K562 (cell line): ENCODE measurements around the gene ZNF473. TPM values are rescaled to one million over a fixed set of nuclear protein-coding genes. Genes with fewer than 3 reads are reported as not detected.
A peak's percentile ranks its signal among the peaks of the same experiment; 100 is the strongest.

Experiments
- ATAC-seq: fragments of 200-7000 bp; cut with Tn5 transposase; 3 replicates; pipeline ENCODE4 v1.9.1; 2020; ENCODE audit warnings: moderate library complexity
- BruUV-seq: library from RNA; stranded (reverse); fragments of 400-500 nt; replicated peaks from 2 replicates; lab custom pipeline; 2021; lab: Mats Ljungman, UMichigan
- CTCF ChIA-PET: fragments of 300-600 bp; formaldehyde crosslinking; extraction: SDS; loops from one replicate; lab custom pipeline; 2021; ENCODE audit warnings: low intra/inter-chr PET ratio; lab: Yijun Ruan, JAX
- POLR2A ChIA-PET: fragments of 300-600, 350-650 bp; sonication (Branson Sonifier 250); formaldehyde crosslinking; extraction: SDS; loops from one replicate; lab custom pipeline; 2021; ENCODE audit warnings: antibody characterized with exemption, inconsistent platforms; lab: Yijun Ruan, JAX
- DNase-seq, 4 experiments: peaks; one replicate each; pipeline versions ENCODE4 v3.0.0 to v3.0.0-alpha.2; 2011 to 2018; ENCODE audit warnings: low spot score in 3 of 4, mixed read lengths in 3 of 4; ENCODE audit errors: extremely low read depth in 1 of 4
- FAIRE-seq: peaks from 2 replicates; lab custom pipeline; 2011; peaks lifted over from hg19 to GRCh38; lab: Jason Lieb, UNC
- H2AFZ ChIP-seq: 2 replicates; pipeline ENCODE4 v1.6.0; 2011; ENCODE audit warnings: low read depth, low read length, control low read depth, inconsistent platforms
- H3K27ac ChIP-seq: fragments of 200-600 bp; 3 replicates; pipeline ENCODE4 v1.8.0; 2011; ENCODE audit warnings: low read depth, mild to moderate bottlenecking, control low read depth, inconsistent platforms, low read length, moderate library complexity, mixed read lengths; ENCODE audit errors: extremely low read depth
- H3K27me3 ChIP-seq, 2 experiments: fragments of 300-600 bp in 1 of 2; 2 replicates in 1 of 2; 3 replicates in 1 of 2; pipeline versions ENCODE4 v1.6.0 to v1.8.0; 2011; ENCODE audit warnings: inconsistent platforms in 2 of 2, low read length in 2 of 2, mild to moderate bottlenecking in 1 of 2, mixed read lengths in 1 of 2, moderate library complexity in 1 of 2; ENCODE audit not compliant: control insufficient read depth in 2 of 2, insufficient read depth in 2 of 2
- H3K36me3 ChIP-seq: fragments of 300-600 bp; 3 replicates; pipeline ENCODE4 v1.8.0; 2011; ENCODE audit warnings: mild to moderate bottlenecking, low read length, inconsistent platforms; ENCODE audit not compliant: control insufficient read depth, insufficient read depth
- H3K4me1 ChIP-seq, 2 experiments: fragments of 200-600 bp in 1 of 2; replicated peaks in 1 of 2; 2 replicates in 1 of 2; 3 replicates in 1 of 2; pipeline versions ENCODE4 v1.5.1 to v1.8.0; 2011; ENCODE audit warnings: inconsistent platforms in 2 of 2, low read length in 2 of 2, mild to moderate bottlenecking in 1 of 2, mixed read lengths in 1 of 2, moderate library complexity in 1 of 2; ENCODE audit not compliant: control insufficient read depth in 2 of 2, insufficient read depth in 2 of 2
- H3K4me2 ChIP-seq: 2 replicates; pipeline ENCODE4 v1.6.1; 2011; ENCODE audit warnings: low read length, control low read depth, inconsistent platforms, mixed read lengths; ENCODE audit not compliant: insufficient read depth
- H3K4me3 ChIP-seq: fragments of 200-600 bp; sonication (generic), shearing (Covaris generic); 2 replicates; pipeline ENCODE4 v1.5.1; 2016; ENCODE audit warnings: control low read depth, inconsistent platforms
- H3K79me2 ChIP-seq: fragments of 200-600 bp; 3 replicates; pipeline ENCODE4 v1.8.0; 2011; ENCODE audit warnings: low read length, inconsistent platforms; ENCODE audit not compliant: control insufficient read depth, insufficient read depth
- H3K9ac ChIP-seq, 2 experiments: 2 replicates each; pipeline versions ENCODE4 v1.6.0 to v1.6.1; 2011; ENCODE audit warnings: low read depth in 2 of 2, low read length in 2 of 2, control low read depth in 1 of 2, inconsistent platforms in 1 of 2, mild to moderate bottlenecking in 1 of 2, mixed read lengths in 1 of 2; ENCODE audit not compliant: insufficient read depth in 1 of 2
- H3K9me1 ChIP-seq: one replicate; pipeline ENCODE4 v1.6.0; 2011; ENCODE audit warnings: inconsistent platforms, mild to moderate bottlenecking, low read length, moderate library complexity; ENCODE audit not compliant: control insufficient read depth, insufficient read depth
- H3K9me3 ChIP-seq: replicated peaks from 2 replicates; pipeline ENCODE4 v1.5.1; 2011; ENCODE audit warnings: low read depth, low read length, inconsistent platforms; ENCODE audit not compliant: control insufficient read depth, insufficient read depth
- H4K20me1 ChIP-seq: replicated peaks from 2 replicates; pipeline ENCODE4 v1.6.1; 2011; ENCODE audit warnings: low read length, inconsistent platforms, mixed read lengths; ENCODE audit not compliant: control insufficient read depth, insufficient read depth
- BDP1 ChIP-seq: IDR thresholded peaks from 3 replicates; pipeline ENCODE4 v1.6.1; 2011; ENCODE audit not compliant: insufficient read length, insufficient read depth
- CBFB ChIP-seq: sonication (generic); formaldehyde crosslinking; IDR thresholded peaks from 2 replicates; pipeline ENCODE4 v1.4.0; 2020; ENCODE audit warnings: mild to moderate bottlenecking, missing genetic modification reagents
- DIDO1 ChIP-seq: fragments of 450-650 bp; IDR thresholded peaks from 2 replicates; pipeline ENCODE4 v1.6.1; 2016; ENCODE audit warnings: low read depth, missing biosample characterization, missing genetic modification characterization
- FOXJ3 ChIP-seq: sonication (generic); formaldehyde crosslinking; IDR thresholded peaks from 2 replicates; pipeline ENCODE4 v1.4.0; 2020; ENCODE audit warnings: mild to moderate bottlenecking, missing genetic modification reagents
- HIVEP1 ChIP-seq: fragments of 250-450 bp; sonication (Bioruptor Pico); IDR thresholded peaks from 2 replicates; pipeline ENCODE4 v1.4.0; 2020; ENCODE audit warnings: mild to moderate bottlenecking
- ILF3 ChIP-seq: fragments of 450-650 bp; IDR thresholded peaks from 2 replicates; pipeline ENCODE4 v1.6.1; 2018; ENCODE audit warnings: antibody characterized with exemption, mild to moderate bottlenecking, moderate library complexity, borderline replicate concordance
- NELFE ChIP-seq: IDR thresholded peaks from 2 replicates; pipeline ENCODE4 v1.6.1; 2011; ENCODE audit warnings: mild to moderate bottlenecking; ENCODE audit not compliant: insufficient read depth, insufficient read length
- NR2C2 ChIP-seq, 2 experiments: fragments of 200-800 bp in 1 of 2; sonication (Bioruptor generic) in 1 of 2; sonication (generic) in 1 of 2; formaldehyde crosslinking in 1 of 2; IDR thresholded peaks; 2 replicates each; pipeline versions ENCODE4 v1.6.1 to v1.8.0; 2016 to 2022; ENCODE audit warnings: mild to moderate bottlenecking in 1 of 2, missing compliant biosample characterization in 1 of 2, missing genetic modification characterization in 1 of 2, missing genetic modification reagents in 1 of 2
- TAF15 ChIP-seq: fragments of 200-400 bp; formaldehyde crosslinking; IDR thresholded peaks from 2 replicates; pipeline ENCODE4 v1.6.1; 2017; ENCODE audit warnings: mild to moderate bottlenecking, low read depth, low read length, moderate library complexity
- TAF7 ChIP-seq: fragments of 450-650 bp; IDR thresholded peaks from 2 replicates; pipeline ENCODE4 v1.6.1; 2016; ENCODE audit warnings: missing genetic modification characterization, missing compliant biosample characterization
- THRB ChIP-seq: fragments of 450-650 bp; formaldehyde crosslinking; conservative IDR thresholded peaks from 2 replicates; pipeline ENCODE4 v1.4.0; 2022; ENCODE audit warnings: mild to moderate bottlenecking, missing genetic modification characterization
- ZBTB11 ChIP-seq, 3 experiments: fragments of 200-800 bp in 1 of 3; fragments of 250-450 bp in 1 of 3; fragments of 450-650 bp in 1 of 3; sonication (Bioruptor Pico) in 1 of 3; sonication (Bioruptor generic) in 1 of 3; formaldehyde crosslinking in 1 of 3; IDR thresholded peaks; 2 replicates each; pipeline versions ENCODE4 v1.6.1 to v1.8.0; 2016 to 2022; ENCODE audit warnings: mild to moderate bottlenecking in 2 of 3, missing genetic modification characterization in 2 of 3, missing compliant biosample characterization in 1 of 3, moderate library complexity in 1 of 3
- ZC3H4 ChIP-seq: sonication (generic); formaldehyde crosslinking; IDR thresholded peaks from 2 replicates; pipeline ENCODE4 v1.9.0; 2021; ENCODE audit warnings: missing genetic modification reagents, borderline replicate concordance
- ZNF174 ChIP-seq: fragments of 250-450 bp; sonication (Bioruptor Pico); IDR thresholded peaks from 2 replicates; pipeline ENCODE4 v1.4.0; 2020; ENCODE audit warnings: mild to moderate bottlenecking
- ZNF41 ChIP-seq: fragments of 250-450 bp; sonication (Bioruptor Pico); conservative IDR thresholded peaks from 2 replicates; pipeline ENCODE4 v1.4.0; 2020; ENCODE audit warnings: mild to moderate bottlenecking
- ZNF655 ChIP-seq: fragments of 250-450 bp; sonication (Bioruptor Pico); IDR thresholded peaks from 2 replicates; pipeline ENCODE4 v1.5.0; 2021
- WGBS: fragments of 100-300 bp; shearing (Covaris generic); methylation state at CpG from one replicate; pipeline ENCODE4 v1.1.6; 2016; ENCODE audit warnings: low coverage, mixed read lengths; ENCODE audit not compliant: insufficient coverage; ENCODE audit errors: missing lambda C conversion rate; 5-methylcytosine and 5-hydroxymethylcytosine counted together
- in situ Hi-C: fragments of 300-500 bp; cut with MboI; formaldehyde crosslinking; loops from 4 replicates; pipeline ENCODE4 v1.15.0; 2018; ENCODE audit warnings: inconsistent platforms, mixed read lengths
- intact Hi-C: fragments of 100-400 bp; cut with micrococcal nuclease; formaldehyde crosslinking; loops from 2 replicates; pipeline ENCODE4 v1.14.2; 2022
- polyA plus RNA-seq, 8 experiments: library from polyadenylated mRNA; depleted of rRNA in 4 of 8; stranded (reverse) in 5 of 8; unstranded in 3 of 8; fragments of >200 nt; fragmentation: Nextera tagmentation in 2 of 8; fragmentation: Illumina TruSeq in 1 of 8; extraction: Ambion mirVana in 2 of 8; extraction: Trizol in 1 of 8; gene quantifications; 2 replicates each; pipeline versions ENCODE4 v1.2.1 to v1.2.3, GENCODE V29; 2011 to 2014; ENCODE audit warnings: inconsistent platforms in 1 of 8, missing spikeins in 1 of 8
- total RNA-seq, 7 experiments: library from RNA; depleted of rRNA in 6 of 7; stranded (reverse); fragments of >200 nt in 6 of 7; fragmentation: Illumina TruSeq in 2 of 7; extraction: Trizol in 2 of 7; gene quantifications; 2 replicates each; pipeline versions ENCODE4 v1.2.1 to v1.2.3, GENCODE V29; 2011 to 2021; ENCODE audit warnings: low replicate concordance in 1 of 7

ZNF473 gene
- total and polyA plus RNA-seq, 9 of the 15 experiments (the other 6 are each of a cell fraction or from before 2014, with no cell fraction given): 8.2 to 34.0 (median 28.5) TPM

GRCh38 chr19:50036908-50037307, 11.1 kb downstream of the ZNF473 start (continued):
- no peak for TF ChIP-seq NELFE
- no peak for TF ChIP-seq CBFB (CRISPR knock-in tag)
- TF ChIP-seq THRB (CRISPR knock-in tag): no peak

GRCh38 chr19:50039968-50040367, 14.2 kb downstream of the ZNF473 start:
- Histone ChIP-seq H3K9me3 (peaks cover 40% of the 10 kb centered on the region), H3K9me1 (no peaks in the 10 kb centered on the region), H3K4me3 (no peak overlapping the region), H3K27me3 (no peaks in the 10 kb centered on the region), H3K79me2 (peaks cover 7% of the 10 kb centered on the region; the same call in 2 of the 3 replicates), H3K4me1 (no peaks in the 10 kb centered on the region), H3K36me3 (peaks cover 90% of the 10 kb centered on the region), H3K27ac (no peak overlapping the region), H3K9ac (no peak overlapping the region), H2AFZ (no peak overlapping the region), H4K20me1 (no peaks in the 10 kb centered on the region), H3K4me2 (no peak overlapping the region)
- intact Hi-C loops: no loop called here
- FAIRE-seq (no peak), DNase-seq (no peak), ATAC-seq (no peak)
- POLR2A ChIA-PET: interaction anchor here (1.0 to 1.8 kb wide), 2 partner anchors 10 to 15 kb away, joined by 3 to 6 read pairs; partner anchors contain the start of gene VRK3
- BruUV-seq: TSS peak; percentile 14
- CTCF ChIA-PET: no interaction called here
- 95% methylated on average over 3 of the region's 3 CpGs for WGBS
- in situ Hi-C loops: no loop called here
- TF ChIP-seq ZBTB11 (CRISPR knock-in tag; IDR thresholded peaks at IDR 0.05) (no peak), NR2C2 (CRISPR knock-in tag; IDR thresholded peaks at IDR 0.05) (no peak), NR2C2 (tag; IDR thresholded peaks at IDR 0.05) (no peak), TAF7 (tag) (no peak), DIDO1 (tag) (no peak), HIVEP1 (CRISPR knock-in tag) (no peak), BDP1 (no peak), ZNF655 (no peak), FOXJ3 (CRISPR knock-in tag) (no peak), TAF15 (no peak), ILF3 (no peak), ZNF174 (CRISPR knock-in tag) (no peak), ZC3H4 (CRISPR knock-in tag) (no peak), ZNF41 (CRISPR knock-in tag) (no peak)
